Effector CD4-positive, alpha-beta T cell (primary cell): ENCODE data around the gene C3orf20.
A peak's percentile ranks its signal among the peaks of the same experiment; 100 is the strongest.

Experiments
- DNase-seq: peaks from one replicate; pipeline ENCODE4 v3.0.0-alpha.2; 2020
- total RNA-seq: gene quantifications from one replicate; lab custom pipeline; 2026; lab: John Stamatoyannopoulos, UW

C3orf20 gene
- total RNA-seq: 1.7 reads per million

DNA sequence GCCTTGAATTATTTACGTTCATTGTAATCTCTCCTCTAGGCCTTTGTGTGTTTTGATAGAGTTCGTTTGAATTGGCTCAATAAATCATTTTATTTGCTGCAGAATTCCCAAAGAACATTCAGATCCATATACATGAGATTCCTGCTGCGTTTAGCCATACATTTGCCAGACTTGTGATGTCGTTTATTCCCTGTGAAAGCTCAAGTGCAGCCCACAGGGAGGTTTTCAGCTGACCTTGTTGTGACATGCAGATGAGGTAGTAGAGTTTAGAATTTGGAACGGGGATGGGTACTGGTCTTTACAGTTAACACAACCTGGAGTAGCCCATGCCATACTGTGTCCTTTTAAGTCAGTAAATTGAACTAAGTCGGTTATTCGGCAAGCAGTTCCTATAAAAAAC lies at the start of gene C3orf20:
TSS of gene C3orf20 (plus strand) at position 301 of the 400 bp plus-strand sequence. CDS start 7,573 bp downstream, outside the sequence.
- no peak for DNase-seq

DNA sequence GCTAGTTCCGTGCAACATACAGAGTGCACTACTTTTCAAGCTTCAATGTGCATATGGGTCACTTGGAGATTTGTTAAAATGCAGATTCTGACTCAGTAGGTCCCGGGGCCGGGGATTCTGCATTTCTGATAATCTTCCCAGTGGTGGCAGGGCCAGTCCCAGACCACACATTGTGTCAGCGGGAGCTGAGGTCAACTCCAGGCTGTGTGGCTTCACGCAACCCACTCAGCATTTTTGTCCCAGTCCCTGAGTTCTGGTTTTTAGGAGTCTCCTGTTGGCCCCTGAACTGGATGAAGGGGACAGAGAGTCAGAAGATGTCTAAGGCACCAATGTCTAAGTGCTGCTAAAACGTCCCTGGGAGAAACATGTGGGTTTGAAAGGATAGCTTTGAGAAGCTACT lies 49.5 kb upstream of the C3orf20 start:
- no peak for DNase-seq

DNA sequence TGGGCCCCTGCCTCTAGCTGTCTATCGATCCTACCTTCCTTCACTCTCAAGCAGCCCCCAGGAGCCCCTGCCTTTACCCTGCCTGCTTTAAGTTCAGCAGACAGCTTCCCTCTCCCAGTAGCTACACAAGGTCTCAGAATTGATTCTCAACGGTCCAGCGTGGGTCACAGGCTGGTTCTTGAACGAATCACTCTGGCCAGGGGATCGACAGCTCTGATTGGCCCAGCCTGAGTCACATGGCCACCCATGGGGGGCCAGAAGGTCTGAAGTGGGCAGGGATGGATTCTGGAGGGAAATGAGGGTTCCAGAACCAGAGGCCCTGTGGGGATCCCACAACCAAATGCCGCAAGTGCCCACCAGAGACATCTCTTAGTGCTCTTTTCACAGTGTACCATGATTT lies 47.1 kb upstream of the C3orf20 start:
- no peak for DNase-seq

DNA sequence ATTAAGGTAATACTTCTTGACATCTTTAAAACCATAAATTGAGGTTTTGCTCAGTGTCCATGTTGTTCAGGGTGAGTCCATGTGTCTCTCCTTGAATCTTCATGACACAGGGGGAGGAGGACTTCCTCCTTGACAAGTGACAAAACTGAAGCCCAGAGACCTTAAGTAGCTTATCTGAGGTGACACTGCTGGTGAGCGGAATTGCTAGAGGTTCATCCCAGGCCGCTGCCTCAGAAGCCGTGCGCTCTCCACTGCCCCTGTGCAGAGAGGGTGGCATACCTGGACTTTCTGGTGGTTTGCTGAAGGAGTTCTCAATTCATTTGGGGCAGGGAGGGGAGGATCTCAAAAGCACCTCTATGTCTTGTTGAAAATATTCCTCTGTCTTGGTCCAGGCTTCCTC lies 46.5 kb upstream of the C3orf20 start:
- no peak for DNase-seq

DNA sequence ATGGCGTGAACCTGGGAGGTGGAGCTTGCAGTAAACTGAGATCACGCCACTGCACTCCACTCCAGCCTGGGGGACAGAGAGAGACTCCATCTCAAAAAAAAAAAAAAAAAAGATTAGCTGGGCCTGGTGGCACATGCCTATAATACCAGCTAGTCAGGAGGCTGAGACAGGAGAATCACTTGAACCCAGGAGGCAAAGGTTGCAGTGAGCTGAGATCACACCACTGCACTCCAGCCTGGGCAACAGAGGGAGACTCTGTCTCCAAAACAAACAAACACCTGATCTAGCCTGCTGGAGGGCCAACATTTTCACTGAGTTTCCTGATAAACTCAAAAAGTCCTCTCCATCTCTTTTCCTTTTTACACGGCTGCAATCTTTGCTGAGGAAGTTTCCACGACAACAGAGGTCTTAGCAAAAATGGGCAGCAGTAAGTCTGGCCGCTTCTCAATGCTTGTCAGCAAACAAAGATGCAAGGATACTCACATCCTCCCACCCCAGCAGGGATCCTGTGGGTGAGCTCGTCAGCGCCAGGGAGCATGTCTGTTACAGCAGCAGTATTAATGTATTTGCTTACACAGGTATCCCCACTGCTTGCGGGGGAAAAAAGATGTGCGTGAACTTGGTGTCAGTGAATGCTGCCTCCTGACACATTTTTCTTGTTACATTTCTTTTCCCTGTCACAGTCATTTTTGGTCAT lies 44.4 kb upstream of the C3orf20 start:
- no peak for DNase-seq

DNA sequence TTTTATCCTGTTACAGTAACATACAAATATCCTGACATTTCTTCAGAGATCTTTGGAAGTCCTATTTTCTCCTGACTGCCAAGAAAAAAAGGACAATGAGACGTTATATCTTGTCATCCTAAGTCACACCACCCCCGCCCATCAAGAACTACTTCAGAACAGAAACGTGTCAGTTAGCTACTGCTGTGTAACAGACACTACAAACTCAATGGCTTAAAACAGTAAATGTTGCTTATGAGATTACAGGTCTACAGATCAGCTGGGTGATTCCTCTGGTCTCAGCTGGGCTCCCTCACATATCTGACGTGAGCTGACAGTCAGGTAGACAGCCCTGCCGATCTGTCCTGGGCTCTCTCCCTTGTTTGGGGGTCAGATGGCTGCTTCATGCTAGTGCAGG lies 43.8 kb upstream of the C3orf20 start:
- no peak for DNase-seq

DNA sequence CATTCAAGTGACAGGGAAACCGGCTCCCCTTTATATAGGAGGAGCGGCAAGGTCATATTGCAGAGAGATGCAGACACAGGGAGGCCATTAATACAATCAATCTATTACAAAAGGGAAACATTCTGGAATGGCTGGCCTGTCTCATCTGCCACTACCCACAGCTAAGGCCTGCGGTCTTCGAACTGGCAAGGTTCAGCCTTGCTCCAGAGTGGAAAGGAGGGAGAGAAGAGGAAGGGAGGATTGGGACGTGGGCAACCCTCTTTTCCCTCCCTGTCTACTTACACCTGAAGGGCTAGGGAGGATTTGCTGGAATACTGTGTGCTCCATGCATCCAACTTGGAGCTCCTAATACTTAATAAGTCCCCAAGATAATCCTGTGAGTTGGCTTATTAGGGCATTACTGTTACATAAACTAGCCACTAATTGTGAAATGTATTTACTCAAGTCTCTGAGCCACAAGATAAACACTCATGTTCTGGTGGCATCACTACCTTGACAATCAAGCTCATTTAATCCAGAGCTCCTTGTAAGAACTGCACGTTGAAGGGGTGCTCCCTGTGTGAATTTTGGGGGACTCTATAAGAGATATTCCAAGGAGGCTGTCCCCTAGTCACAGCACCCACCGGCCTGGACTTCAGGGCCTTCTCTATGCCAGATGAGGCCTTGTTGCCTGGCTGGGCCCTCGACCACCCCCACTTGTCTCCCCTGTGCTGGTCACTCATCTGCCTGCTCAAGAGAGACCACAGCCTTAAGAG lies 43.1 kb upstream of the C3orf20 start:
- no peak for DNase-seq

DNA sequence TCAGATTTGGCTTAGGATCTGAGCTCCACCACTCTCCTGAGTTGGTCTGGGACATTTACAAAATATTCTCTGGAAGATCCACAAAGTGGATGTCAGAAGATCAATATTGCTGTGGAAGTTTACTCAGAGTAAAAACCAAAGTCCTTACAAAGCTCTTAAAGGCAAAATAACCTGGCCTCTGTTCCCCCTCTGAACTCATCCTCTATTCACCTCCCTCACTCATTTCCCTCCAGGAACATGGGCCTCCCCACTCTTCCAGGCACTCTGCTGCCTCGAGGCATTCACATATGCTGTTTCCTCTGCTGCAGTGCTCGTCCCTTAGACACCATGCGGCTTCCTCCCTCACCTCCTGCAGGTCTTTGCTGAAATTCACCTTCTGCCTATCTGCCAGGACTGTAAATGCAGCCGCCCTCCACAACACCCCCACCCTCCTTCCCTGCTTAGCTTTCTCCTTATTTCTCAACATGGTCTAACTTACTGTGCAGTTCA lies 42.5 kb upstream of the C3orf20 start:
- DNase-seq: no peak

DNA sequence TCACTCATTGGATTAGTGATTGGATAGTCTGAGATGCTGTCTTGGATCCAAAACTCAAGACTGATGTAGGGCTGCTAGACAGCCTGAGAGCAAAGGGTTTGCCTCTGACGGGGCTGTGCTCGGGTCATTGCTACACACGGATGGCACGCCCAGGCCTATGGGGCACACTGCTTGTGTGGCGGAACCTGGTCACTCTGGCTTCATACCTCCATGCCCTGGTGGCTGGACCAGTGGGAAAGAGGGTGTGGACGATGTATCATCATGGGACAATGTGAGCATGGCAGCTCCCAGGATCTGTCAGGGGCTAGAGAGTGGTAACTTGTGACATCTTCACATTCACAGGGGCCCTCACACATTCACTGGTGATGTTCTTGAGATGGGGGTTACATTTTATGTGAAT lies 41.5 kb upstream of the C3orf20 start:
- no peak for DNase-seq

DNA sequence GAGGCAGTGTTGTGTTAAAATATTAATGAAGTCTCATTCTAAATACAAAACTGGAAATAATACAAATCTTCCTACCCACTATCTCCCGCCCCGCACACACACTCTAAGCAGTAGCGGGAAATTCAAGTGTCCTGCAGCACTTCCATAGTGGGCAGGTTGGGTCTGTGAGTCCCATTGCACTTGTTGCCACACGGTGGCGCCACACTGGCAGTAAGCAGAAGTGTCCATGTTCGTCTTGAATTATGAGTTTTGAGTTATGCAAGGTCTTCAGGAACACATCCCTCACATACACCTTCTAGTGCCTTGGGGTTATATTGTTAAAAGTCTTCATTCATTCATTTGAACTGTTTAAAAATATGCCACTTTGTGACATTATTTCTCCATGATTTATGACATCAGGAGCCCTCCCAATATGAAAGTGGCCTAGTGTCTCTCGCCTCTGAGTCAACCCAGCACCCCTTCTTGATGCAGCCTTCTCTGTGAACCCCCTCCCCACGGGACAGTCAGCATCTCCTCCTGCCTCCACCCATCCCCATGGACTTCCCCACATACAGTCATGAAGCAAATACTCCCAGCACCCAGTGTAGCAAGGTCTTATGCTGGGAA lies 41.0 kb upstream of the C3orf20 start:
- DNase-seq: peak; percentile 45

DNA sequence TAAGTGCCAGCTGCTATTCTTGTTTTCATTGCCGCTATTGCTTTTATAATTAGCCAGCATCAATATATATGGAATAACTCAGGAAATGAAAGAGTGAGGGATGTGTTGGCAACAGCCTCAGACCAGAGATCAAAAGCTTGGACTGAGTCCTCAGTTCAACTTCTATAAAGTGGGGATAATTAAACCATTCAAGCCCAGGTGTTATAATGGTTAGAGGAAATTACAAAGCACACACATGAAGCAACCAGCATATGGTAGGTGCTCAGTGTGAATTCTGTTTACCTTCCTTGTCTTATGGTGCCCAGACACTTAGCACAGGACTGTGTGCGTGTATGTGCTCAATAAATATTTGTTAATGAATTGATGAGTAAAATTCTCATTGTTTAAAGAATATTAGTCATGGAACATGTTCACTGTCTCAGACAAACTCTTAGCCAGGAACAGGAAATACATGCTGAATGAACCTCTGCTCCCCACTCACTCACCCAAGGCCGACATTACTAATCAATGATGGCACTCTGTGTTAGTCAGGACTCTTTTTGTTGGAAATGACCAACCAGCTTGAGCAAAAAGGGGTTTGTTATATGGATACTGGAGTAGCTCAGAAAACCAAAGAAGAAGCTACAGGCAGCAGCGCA lies 40.1 kb upstream of the C3orf20 start:
- no peak for DNase-seq

DNA sequence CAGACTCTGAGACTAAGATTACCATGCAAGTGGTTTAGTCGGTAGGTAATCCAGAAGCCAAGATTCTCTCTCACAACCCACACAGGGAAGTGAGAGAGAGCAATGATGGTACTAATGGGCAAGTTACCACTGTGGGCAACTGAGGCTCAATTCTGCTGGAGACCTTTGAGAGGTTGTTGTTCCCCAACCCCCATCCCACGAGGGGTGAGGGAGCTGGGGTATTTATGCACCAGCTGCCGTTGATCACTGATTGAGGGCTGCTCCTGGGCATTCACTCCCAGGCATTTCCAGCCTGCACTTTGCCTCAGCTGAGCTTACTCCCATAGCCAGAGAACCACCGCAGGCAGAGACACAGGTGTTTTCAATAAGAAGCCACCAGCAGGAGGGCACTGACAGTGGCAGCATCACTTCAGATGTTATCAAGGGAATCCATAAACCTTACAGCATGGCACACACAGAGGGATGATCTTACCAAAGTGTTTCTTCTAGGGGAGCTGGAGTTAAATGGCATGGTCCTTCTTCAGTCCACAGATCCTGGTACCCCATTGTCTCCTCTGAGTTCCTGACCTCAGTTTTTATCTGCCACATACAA lies 38.3 kb upstream of the C3orf20 start:
- DNase-seq: no peak

DNA sequence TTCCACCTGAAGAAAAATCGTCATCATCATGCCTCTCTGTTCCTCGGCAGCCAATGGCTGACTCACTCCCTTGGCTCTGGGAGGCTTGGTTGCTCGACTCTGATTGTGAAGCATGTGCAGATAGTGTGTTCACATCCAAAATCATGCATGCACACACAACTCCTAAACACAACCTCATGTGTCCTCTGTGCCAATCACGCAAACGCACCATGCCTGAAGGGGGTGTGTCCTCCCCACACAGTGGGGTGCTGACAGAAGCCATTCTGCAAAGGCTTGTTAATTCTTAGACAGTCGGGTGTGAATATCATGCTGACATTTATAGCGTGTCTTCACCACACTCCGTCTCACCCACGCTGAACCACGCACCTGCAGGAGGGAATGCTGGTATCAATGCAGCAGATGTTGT lies 34.8 kb upstream of the C3orf20 start:
- DNase-seq: no peak

DNA sequence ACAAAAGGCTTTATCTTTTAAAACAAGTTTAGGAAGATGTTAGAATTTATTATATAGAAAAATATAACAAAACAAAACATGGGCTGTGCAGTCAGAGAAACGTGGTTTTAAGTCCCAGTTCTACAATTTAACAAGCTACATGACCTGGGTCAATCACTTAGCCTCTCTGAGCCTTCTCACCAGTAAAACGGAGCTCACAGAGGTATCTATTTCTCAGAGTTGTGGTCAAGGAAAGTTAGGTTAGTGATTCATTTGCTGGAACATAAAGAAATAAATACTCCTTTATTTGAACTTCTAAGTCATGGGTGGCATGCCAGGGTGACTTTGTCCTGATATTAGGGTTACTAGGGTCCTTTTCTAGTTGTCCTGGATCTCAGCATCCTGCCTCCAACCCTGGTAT lies 34.2 kb upstream of the C3orf20 start:
- DNase-seq: no peak

DNA sequence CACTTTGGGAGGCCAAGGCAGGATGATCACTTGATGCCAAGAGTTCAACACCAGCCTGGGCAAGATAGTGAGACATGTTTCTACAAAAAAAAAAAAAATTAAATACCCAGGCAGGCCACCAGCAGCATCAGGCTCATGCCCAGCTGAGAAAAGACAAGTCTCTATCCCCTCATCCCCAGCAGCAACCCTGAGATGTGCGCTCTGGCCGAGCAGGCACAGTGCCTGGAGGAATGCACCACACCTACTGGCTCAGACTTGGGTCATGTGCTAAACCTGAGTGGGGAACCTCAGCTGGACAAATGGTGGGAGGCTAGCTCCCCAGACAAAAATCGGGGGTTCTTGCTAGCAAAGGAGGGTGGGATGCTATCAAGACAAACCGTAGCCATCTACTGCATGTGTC lies 33.6 kb upstream of the C3orf20 start:
- DNase-seq: no peak

DNA sequence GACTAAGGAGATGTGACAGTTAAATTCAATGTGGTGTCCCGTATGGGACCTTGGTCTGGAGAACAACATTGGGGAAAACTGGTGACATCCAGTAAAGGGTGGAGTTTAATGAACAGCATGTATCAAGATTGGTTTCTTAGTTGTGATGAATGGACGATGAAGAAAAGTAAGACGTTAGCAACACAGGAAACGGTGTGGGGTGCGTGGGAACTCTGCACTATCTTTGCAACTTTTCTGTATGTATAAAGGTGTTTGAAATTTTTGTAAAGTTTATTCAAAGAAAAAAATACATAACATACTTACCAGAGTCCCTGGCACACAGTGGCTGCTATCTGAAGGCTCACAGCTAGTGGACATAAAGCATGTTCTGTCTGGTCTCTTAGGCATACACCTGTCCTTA lies 29.5 kb upstream of the C3orf20 start:
- no peak for DNase-seq

DNA sequence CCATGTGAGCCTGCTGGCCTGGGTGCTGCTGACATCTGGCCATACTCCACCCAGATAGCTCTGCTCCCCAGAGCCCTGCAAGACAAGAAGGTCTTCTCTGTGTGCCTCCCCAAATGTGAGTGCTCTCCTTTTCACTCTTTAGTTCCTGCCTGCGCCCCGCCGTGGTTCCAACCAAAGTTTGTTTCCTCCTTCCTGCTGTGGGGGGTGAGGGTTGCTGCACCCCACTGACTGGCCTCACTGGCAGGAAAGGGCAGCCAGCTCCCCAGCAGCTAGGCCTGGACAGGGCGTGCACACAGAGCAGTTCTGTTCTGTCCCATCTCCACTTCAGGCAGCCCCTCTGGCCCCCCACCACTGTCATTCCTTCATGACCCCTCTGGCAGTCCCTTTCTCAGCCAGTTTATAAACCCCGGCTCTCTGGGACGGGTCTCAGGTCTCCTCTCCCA lies 28.8 kb upstream of the C3orf20 start:
- no peak for DNase-seq

DNA sequence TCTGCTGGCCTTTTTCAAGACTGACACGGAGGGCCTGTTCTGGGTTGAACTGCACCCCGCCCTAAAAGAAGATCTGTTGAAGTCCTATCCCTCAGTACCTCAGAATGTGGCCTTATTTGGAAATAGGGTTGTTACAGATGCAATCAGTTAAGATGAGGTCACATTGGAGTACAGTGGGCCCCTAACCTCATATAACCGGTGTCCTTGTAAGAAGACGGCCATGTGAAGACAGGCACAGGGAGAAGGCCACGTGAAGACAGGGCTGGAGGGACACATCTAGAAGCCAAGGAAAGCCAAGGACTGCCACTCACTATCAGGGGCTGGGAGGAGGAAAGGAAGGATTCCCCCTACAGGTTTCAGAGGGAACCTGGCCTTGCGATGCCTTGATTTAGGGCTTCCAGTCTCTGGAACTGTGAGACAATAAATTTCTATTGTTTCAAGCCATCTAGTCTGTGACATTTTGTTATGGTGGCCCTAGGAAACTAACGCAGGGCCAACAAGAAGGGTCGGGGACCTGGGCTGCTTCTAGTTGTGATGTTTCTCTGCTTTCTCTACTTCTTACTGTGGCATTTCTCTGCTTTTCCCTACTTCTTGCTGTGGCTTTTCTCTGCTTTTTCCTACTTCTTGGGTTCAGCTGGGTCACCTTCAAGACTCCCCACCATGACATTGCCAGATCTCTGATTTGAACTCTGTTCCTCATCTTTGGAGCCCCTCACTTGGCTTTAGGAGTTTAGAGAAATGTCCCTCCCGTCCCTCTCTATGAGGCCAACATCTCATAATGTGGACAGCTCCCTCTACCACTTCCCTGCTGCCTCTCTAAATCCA lies 28.1 kb upstream of the C3orf20 start:
- DNase-seq: no peak

DNA sequence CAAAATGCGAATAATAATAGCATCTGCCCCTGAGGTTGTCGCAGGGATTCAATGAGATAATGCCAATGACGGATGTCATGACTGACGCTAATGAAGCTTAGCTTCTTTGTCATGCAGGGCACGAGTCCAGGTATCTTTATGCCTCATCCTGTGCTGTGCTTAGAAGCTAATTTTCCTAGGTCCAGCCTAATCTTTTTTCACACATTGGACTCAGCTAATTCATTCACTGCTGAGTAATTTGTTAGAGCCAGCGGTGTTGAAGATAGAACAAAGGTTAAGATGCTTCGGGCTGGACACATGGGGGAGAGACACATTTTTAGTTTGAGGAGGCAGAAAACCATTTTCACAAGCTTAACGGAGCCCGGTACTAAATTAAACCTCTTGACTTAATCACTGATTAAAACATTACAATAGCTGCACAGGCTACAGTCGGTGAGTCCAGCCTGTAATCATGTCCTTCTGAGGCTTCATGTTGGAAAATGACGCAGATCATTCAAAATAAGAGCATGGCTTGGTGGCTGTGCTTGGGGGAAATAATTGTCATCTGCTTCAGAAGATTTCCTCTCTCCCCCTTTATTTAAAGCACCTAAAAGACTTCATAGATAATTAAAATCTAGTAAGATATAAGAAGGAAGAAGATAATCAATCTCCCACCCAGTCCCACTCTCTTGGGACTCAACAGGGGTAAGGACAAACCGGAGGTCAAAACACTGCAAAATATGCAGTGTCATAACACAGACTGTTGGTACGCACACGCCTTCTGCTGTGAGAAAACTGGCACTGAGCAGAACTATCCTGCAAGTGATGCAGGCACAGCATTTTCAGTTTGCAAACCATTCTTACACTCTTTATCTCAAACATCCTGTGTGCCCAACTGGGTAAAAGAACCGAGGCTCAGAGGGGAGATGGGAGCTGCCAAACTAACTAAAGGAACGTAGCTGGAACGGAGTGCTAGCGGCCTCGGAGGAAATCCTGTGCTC lies 26.7 kb upstream of the C3orf20 start:
- DNase-seq: no peak

DNA sequence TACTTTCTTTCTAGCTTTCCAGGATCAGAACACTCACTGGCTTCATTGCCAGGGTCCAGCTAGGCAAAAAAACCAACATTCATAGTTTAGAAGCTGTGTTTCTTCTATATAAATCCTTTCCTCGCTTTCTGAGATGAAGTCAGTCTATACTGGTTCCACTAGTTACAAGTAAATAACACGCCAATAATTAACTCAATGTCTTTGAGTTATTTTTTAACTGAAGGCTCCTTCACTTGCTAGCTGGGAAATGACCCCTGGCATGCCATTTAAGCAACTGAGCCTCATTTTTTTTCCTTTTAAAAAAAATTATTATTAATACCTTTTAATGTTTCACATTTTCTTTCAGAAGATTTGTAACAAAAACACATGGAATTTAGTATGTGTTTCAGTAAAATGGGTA lies 25.5 kb upstream of the C3orf20 start:
- DNase-seq: no peak

DNA sequence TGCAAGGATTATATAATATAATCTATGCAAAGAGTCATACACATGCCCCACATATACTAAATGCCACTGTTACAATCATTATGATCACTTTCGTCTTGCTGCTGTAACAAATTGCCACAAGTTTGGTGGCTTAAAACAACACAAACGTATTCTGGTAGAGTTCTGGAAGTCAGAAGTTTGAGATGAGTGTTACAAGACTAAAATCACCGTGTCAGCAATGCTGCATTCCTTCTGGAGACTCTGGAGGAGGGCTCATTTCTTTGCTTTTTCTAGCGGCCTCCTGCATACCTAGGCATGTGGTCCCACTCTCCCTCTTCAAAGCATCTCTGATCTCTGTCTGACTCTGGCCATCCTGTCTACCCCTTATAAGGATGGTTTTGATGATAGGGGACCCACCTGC lies 24.7 kb upstream of the C3orf20 start:
- no peak for DNase-seq
